Esophagus squamous epithelium (tissue), 5 donors: ENCODE data around the gene ICA1. TPM values are rescaled to one million over a fixed set of nuclear protein-coding genes. Genes with fewer than 3 reads are reported as not detected.

Experiments used
- DNase-seq: peaks from one replicate; lab custom pipeline; 2025; lab: John Stamatoyannopoulos, UW
- H3K27ac ChIP-seq, 4 donors: fragments of 200-600 bp; sonication (generic); one replicate each; pipeline ENCODE4 v1.5.1; 2016 to 2019; ENCODE audit warnings: mild to moderate bottlenecking in 1 of 4
- H3K27me3 ChIP-seq, 4 donors: fragments of 200-600 bp; sonication (generic); 1 replicate in 3 of 4; 2 replicates in 1 of 4; pipeline versions ENCODE4 v1.5.1 to v1.6.0; 2017 to 2021; ENCODE audit warnings: antibody characterized with exemption in 1 of 4
- H3K36me3 ChIP-seq, 3 donors: fragments of 200-600 bp; sonication (generic); one replicate each; pipeline ENCODE4 v1.5.1; 2016 to 2019
- H3K4me1 ChIP-seq, 3 donors: fragments of 200-600 bp; sonication (generic); one replicate each; pipeline ENCODE4 v1.5.1; 2017 to 2019
- H3K4me3 ChIP-seq, 4 donors: fragments of 200-600 bp; sonication (generic); 1 replicate in 3 of 4; 2 replicates in 1 of 4; pipeline ENCODE4 v1.5.1; 2016 to 2019; ENCODE audit warnings: mild to moderate bottlenecking in 2 of 4, moderate library complexity in 1 of 4
- H3K9me3 ChIP-seq, 3 donors: fragments of 200-600 bp; sonication (generic); one replicate each; pipeline ENCODE4 v1.5.1; 2016 to 2019
- POLR2A ChIP-seq, 4 donors: fragments of 450-650 bp; IDR thresholded peaks; one replicate each; pipeline ENCODE4 v1.6.1; 2017; ENCODE audit warnings: antibody characterized with exemption in 4 of 4, mild to moderate bottlenecking in 4 of 4, moderate library complexity in 3 of 4
- WGBS, 2 donors: methylation state at CpG; one replicate each; pipeline ENCODE4 v1.1.5; 2018; 5-methylcytosine and 5-hydroxymethylcytosine counted together
- intact Hi-C: fragments of 100-400 bp; cut with DNase I; formaldehyde crosslinking; loops from one replicate; pipeline ENCODE4 v1.15.0; 2022
- total RNA-seq, 4 donors: library from RNA; depleted of rRNA; stranded (reverse); fragments of >200 nt; gene quantifications; one replicate each; pipeline ENCODE4 v1.1.0, GENCODE V29; 2016
- TF ChIP-seq, protein P1 (sequence below), 6 experiments: fragments of 450-650 bp in 4 of 6; fragments of 200-600 bp in 2 of 6; sonication (generic) in 2 of 6; IDR thresholded peaks; one replicate each; pipeline ENCODE4 v1.5.1; 2016 to 2019; ENCODE audit warnings: antibody characterized with exemption in 6 of 6, mild to moderate bottlenecking in 4 of 6, moderate library complexity in 4 of 6
- donor health status: DM: yes; HTN: yes; CAD: no.

Gene ICA1
- total RNA-seq, 4 donors from 2014 or later, result 5.6 to 12.6 (median 9.6) TPM

- intact Hi-C loops, result no loop called here
- peaks cover 0 to 16% (median 0%) of the 10 kb centered on the region in 3 donors for H3K36me3 ChIP-seq
- H3K4me1 ChIP-seq, result no peaks in the 10 kb centered on the region
- H3K4me3 ChIP-seq, result no peak overlapping the region
- no peaks in the 10 kb centered on the region for H3K9me3 ChIP-seq
- no peaks in the 10 kb centered on the region for H3K27me3 ChIP-seq
- WGBS, 2 donors, result 88 to 91% methylated on average over 6 of the region's 6 CpGs
- no peak for DNase-seq
- TF ChIP-seq POLR2A (IDR thresholded peaks at IDR 0.05), result no peak
- TF ChIP-seq, protein P1, sequence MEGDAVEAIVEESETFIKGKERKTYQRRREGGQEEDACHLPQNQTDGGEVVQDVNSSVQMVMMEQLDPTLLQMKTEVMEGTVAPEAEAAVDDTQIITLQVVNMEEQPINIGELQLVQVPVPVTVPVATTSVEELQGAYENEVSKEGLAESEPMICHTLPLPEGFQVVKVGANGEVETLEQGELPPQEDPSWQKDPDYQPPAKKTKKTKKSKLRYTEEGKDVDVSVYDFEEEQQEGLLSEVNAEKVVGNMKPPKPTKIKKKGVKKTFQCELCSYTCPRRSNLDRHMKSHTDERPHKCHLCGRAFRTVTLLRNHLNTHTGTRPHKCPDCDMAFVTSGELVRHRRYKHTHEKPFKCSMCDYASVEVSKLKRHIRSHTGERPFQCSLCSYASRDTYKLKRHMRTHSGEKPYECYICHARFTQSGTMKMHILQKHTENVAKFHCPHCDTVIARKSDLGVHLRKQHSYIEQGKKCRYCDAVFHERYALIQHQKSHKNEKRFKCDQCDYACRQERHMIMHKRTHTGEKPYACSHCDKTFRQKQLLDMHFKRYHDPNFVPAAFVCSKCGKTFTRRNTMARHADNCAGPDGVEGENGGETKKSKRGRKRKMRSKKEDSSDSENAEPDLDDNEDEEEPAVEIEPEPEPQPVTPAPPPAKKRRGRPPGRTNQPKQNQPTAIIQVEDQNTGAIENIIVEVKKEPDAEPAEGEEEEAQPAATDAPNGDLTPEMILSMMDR (IDR thresholded peaks at IDR 0.05), result no peak
- H3K27ac ChIP-seq, result no peak overlapping the region
Observed at GRCh38 chr7:8089036-8089780, 172.8 kb downstream of the ICA1 start.

DNA sequence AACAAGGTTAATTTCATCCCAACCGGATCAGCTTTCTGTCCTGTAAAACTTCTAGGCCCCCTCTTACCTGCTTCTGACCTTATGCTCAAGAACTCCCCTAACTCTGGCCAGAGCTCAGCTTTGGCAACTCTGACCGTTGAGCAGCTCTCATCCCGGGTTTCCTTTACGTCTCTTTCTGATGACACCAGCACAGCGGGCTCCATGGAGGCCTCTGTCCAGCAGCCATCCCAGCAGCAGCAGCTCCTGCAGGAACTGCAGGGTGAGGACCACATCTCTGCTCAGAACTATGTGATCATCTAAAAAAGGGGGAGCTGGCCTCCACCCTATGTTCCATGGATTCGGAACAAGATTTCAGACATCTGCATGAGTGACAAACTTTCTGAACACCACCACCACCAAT, 175.7 kb downstream of the ICA1 start:
- Histone ChIP-seq H3K4me3 (no peak overlapping the region), H3K4me1 (no peaks in the 10 kb centered on the region), H3K27ac (no peak overlapping the region), H3K9me3 (no peaks in the 10 kb centered on the region), H3K36me3 (peaks cover 0 to 16% (median 0%) of the 10 kb centered on the region in 3 donors), H3K27me3 (no peaks in the 10 kb centered on the region)
- no peak for DNase-seq
- 92 to 95% methylated on average over 5 to 6 of the region's 6 CpGs for WGBS, 2 donors
- TF ChIP-seq POLR2A (IDR thresholded peaks at IDR 0.05), result no peak
- TF ChIP-seq, protein P1 (IDR thresholded peaks at IDR 0.05), result no peak
- intact Hi-C loops, result no loop called here

GRCh38 chr7:8085420-8085819, 176.5 kb downstream of the ICA1 start:
- no peak overlapping the region for H3K27ac ChIP-seq
- 86 to 100% methylated on average over 2 to 3 of the region's 3 CpGs for WGBS, 2 donors
- TF ChIP-seq, protein P1 (IDR thresholded peaks at IDR 0.05), result no peak
- TF ChIP-seq POLR2A (IDR thresholded peaks at IDR 0.05), result no peak
- no peak overlapping the region for H3K4me3 ChIP-seq
- no peaks in the 10 kb centered on the region for H3K9me3 ChIP-seq
- no peaks in the 10 kb centered on the region for H3K4me1 ChIP-seq
- intact Hi-C loops, result no loop called here
- H3K36me3 ChIP-seq, result peaks cover 0 to 16% (median 0%) of the 10 kb centered on the region in 3 donors
- no peak for DNase-seq
- H3K27me3 ChIP-seq, result no peaks in the 10 kb centered on the region

DNA sequence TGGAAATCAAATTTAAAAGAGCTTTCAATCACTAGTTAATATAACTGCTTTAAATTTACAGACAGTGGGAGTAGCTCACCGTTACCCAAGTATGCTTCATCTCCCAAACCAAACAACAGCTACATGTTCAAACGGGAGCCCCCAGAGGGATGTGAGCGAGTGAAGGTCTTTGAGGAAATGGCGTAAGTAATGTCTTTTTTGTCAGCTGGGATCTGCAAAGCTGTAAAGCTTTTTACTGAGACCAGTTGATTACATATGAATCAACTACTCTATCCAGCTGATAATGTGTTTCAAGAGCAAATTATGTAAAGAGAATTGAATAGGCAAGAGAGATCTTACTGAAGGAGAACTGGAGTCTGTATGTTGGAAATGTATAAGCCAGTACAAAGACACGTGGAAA, 177.1 kb downstream of the ICA1 start:
- DNase-seq, result no peak
- Histone ChIP-seq H3K36me3 (peaks cover 0 to 16% (median 0%) of the 10 kb centered on the region in 3 donors), H3K9me3 (no peaks in the 10 kb centered on the region), H3K4me1 (no peaks in the 10 kb centered on the region), H3K4me3 (no peak overlapping the region), H3K27ac (no peak overlapping the region), H3K27me3 (no peaks in the 10 kb centered on the region)
- WGBS, 2 donors, result 79 to 85% methylated on average over 5 of the region's 5 CpGs
- intact Hi-C loops, result no loop called here
- TF ChIP-seq, protein P1 (IDR thresholded peaks at IDR 0.05), result no peak
- no peak for TF ChIP-seq POLR2A (IDR thresholded peaks at IDR 0.05)

GRCh38 chr7:8082762-8083161, 179.2 kb downstream of the ICA1 start:
- intact Hi-C loops, result no loop called here
- no peak overlapping the region for H3K27ac ChIP-seq
- no peaks in the 10 kb centered on the region for H3K27me3 ChIP-seq
- WGBS, 2 donors, result 87 to 98% methylated on average over 2 of the region's 2 CpGs
- no peak overlapping the region for H3K4me3 ChIP-seq
- H3K4me1 ChIP-seq, result no peaks in the 10 kb centered on the region
- TF ChIP-seq, protein P1 (IDR thresholded peaks at IDR 0.05), result no peak
- no peak for TF ChIP-seq POLR2A (IDR thresholded peaks at IDR 0.05)
- peaks cover 0 to 16% (median 0%) of the 10 kb centered on the region in 3 donors for H3K36me3 ChIP-seq
- no peak for DNase-seq
- H3K9me3 ChIP-seq, result no peaks in the 10 kb centered on the region
